GM12878 (cell line): ENCODE results near the gene TMEM235. TPM values are rescaled to one million over a fixed set of nuclear protein-coding genes. Genes with fewer than 3 reads are reported as not detected.
A peak's percentile ranks its signal among the peaks of the same experiment; 100 is the strongest.

Source experiments
- ATF3 ChIP-seq: IDR thresholded peaks from 2 replicates; pipeline ENCODE4 v1.6.1; 2011; ENCODE audit warnings: low read depth, mild to moderate bottlenecking, low read length, moderate library complexity, borderline replicate concordance; ENCODE audit errors: extremely low read depth
- BCL11A ChIP-seq: IDR thresholded peaks from 2 replicates; pipeline ENCODE4 v1.6.1; 2011; ENCODE audit warnings: low read depth, low read length
- CHD2 ChIP-seq: IDR thresholded peaks from 2 replicates; pipeline ENCODE4 v1.6.1; 2011; ENCODE audit warnings: low read depth, low read length, improper control_type of control experiment, borderline replicate concordance
- CREB1 ChIP-seq: IDR thresholded peaks from 2 replicates; pipeline ENCODE4 v1.6.1; 2012; ENCODE audit warnings: low read depth, mild to moderate bottlenecking, inconsistent platforms
- CREM ChIP-seq: IDR thresholded peaks from 2 replicates; pipeline ENCODE4 v1.6.1; 2014; ENCODE audit warnings: antibody characterized with exemption, low read depth
- DPF2 ChIP-seq: fragments of 450-650 bp; IDR thresholded peaks from 2 replicates; pipeline ENCODE4 v1.6.1; 2017; ENCODE audit warnings: mild to moderate bottlenecking
- E2F4 ChIP-seq: IDR thresholded peaks from 2 replicates; pipeline ENCODE4 v1.6.1; 2012; ENCODE audit warnings: low read depth, low read length, improper control_type of control experiment
- ETV6 ChIP-seq, 2 experiments: fragments of 450-650 bp in 1 of 2; IDR thresholded peaks in 1 of 2; conservative IDR thresholded peaks in 1 of 2; 2 replicates each; pipeline ENCODE4 v1.6.1; 2014; ENCODE audit warnings: antibody characterized with exemption in 1 of 2, borderline replicate concordance in 1 of 2, low read depth in 1 of 2, mild to moderate bottlenecking in 1 of 2, moderate library complexity in 1 of 2
- EZH2 ChIP-seq: IDR thresholded peaks from 2 replicates; pipeline ENCODE4 v1.6.1; 2012; ENCODE audit warnings: low read depth, mild to moderate bottlenecking, control low read depth, inconsistent platforms, low read length, borderline replicate concordance; ENCODE audit not compliant: control insufficient read depth
- HCFC1 ChIP-seq: fragments of 150-350 bp; IDR thresholded peaks from 2 replicates; pipeline ENCODE4 v1.6.1; 2014; ENCODE audit warnings: low read length
- HDAC2 ChIP-seq: fragments of 200-600 bp; sonication (generic); IDR thresholded peaks from 2 replicates; pipeline ENCODE4 v1.6.1; 2017
- IRF3 ChIP-seq: fragments of 450-650 bp; IDR thresholded peaks from 2 replicates; pipeline ENCODE4 v1.6.1; 2014; ENCODE audit warnings: mild to moderate bottlenecking
- LARP7 ChIP-seq: fragments of 450-650 bp; IDR thresholded peaks from 2 replicates; pipeline ENCODE4 v1.6.1; 2017; ENCODE audit warnings: mild to moderate bottlenecking
- MXI1 ChIP-seq: fragments of 150-350 bp; IDR thresholded peaks from 2 replicates; pipeline ENCODE4 v1.6.1; 2011; ENCODE audit warnings: low read depth, mild to moderate bottlenecking, inconsistent platforms, low read length, improper control_type of control experiment
- NFIC ChIP-seq: IDR thresholded peaks from 2 replicates; pipeline ENCODE4 v1.6.1; 2012; ENCODE audit warnings: low read depth, mild to moderate bottlenecking, inconsistent platforms, low read length, moderate library complexity
- NKRF ChIP-seq: fragments of 450-650 bp; conservative IDR thresholded peaks from 2 replicates; pipeline ENCODE4 v1.6.1; 2017; ENCODE audit warnings: mild to moderate bottlenecking, moderate library complexity
- POLR2A ChIP-seq: IDR thresholded peaks from 2 replicates; pipeline ENCODE4 v1.6.1; 2011; ENCODE audit warnings: low read depth, mild to moderate bottlenecking, low read length
- POU2F2 ChIP-seq: IDR thresholded peaks from 3 replicates; pipeline ENCODE4 v1.6.1; 2011; ENCODE audit warnings: low read depth, mild to moderate bottlenecking, low read length, borderline replicate concordance
- SRF ChIP-seq, 2 experiments: IDR thresholded peaks; 2 replicates each; pipeline ENCODE4 v1.6.1; 2011; ENCODE audit warnings: low read depth in 2 of 2, low read length in 2 of 2, mild to moderate bottlenecking in 1 of 2, moderate library complexity in 1 of 2
- SUPT20H ChIP-seq: IDR thresholded peaks from 2 replicates; pipeline ENCODE4 v1.6.1; 2011; ENCODE audit warnings: low read depth, mild to moderate bottlenecking, low read length, moderate library complexity, borderline replicate concordance; ENCODE audit not compliant: control insufficient read depth
- TAF1 ChIP-seq: IDR thresholded peaks from 2 replicates; pipeline ENCODE4 v1.6.1; 2011; ENCODE audit warnings: mild to moderate bottlenecking, low read depth, low read length, borderline replicate concordance
- TBL1XR1 ChIP-seq: IDR thresholded peaks from 2 replicates; pipeline ENCODE4 v1.6.1; 2012; ENCODE audit warnings: low read depth, low read length, improper control_type of control experiment
- USF1 ChIP-seq: IDR thresholded peaks from 2 replicates; pipeline ENCODE4 v1.6.1; 2011; ENCODE audit warnings: borderline replicate concordance, low read depth, mild to moderate bottlenecking, moderate library complexity, mixed read lengths, low read length; ENCODE audit not compliant: insufficient read depth; ENCODE audit errors: extremely low read length
- USF2 ChIP-seq: IDR thresholded peaks from 2 replicates; pipeline ENCODE4 v1.6.1; 2011; ENCODE audit warnings: low read depth, low read length, improper control_type of control experiment, borderline replicate concordance
- ZNF217 ChIP-seq: fragments of 450-650 bp; IDR thresholded peaks from 2 replicates; pipeline ENCODE4 v1.6.1; 2017; ENCODE audit warnings: antibody characterized with exemption, mild to moderate bottlenecking
- polyA plus RNA-seq, 11 experiments: library from polyadenylated mRNA; depleted of rRNA in 4 of 11; unstranded in 6 of 11; stranded (reverse) in 5 of 11; fragments of >200 nt; fragmentation: Nextera tagmentation in 4 of 11; fragmentation: Illumina TruSeq in 1 of 11; extraction: Ambion mirVana in 4 of 11; extraction: Trizol in 1 of 11; gene quantifications; 1 replicate in 1 of 11; 2 replicates in 10 of 11; pipeline versions ENCODE4 v1.2.1 to v1.2.3, GENCODE V29; 2011 to 2016; ENCODE audit warnings: inconsistent platforms in 2 of 11, missing spikeins in 2 of 11, low read depth in 1 of 11
- total RNA-seq, 4 experiments: library from RNA; depleted of rRNA in 3 of 4; stranded (reverse); fragments of >200 nt in 3 of 4; fragmentation: Illumina TruSeq in 1 of 4; extraction: Trizol in 1 of 4; gene quantifications; 2 replicates each; pipeline versions ENCODE4 v1.2.1 to v1.2.3, GENCODE V29; 2013 to 2021

TMEM235 gene
- total and polyA plus RNA-seq, 10 of the 15 experiments (the other 5 are each of a cell fraction or from before 2014, with no cell fraction given), result not detected

GRCh38 chr17:78214016-78214705 is 17.3 kb upstream of the TMEM235 start, which contains the start of gene BIRC5 (continued):
- TF ChIP-seq NKRF (peak; percentile 100), USF1 (no peak), TBL1XR1 (peak; percentile 43; the same call in 1 of the 2 replicates), HDAC2 (peak; percentile 97), CREM (peak; percentile 76), NFIC (no peak), USF2 (no peak), IRF3 (no peak), ETV6 (conservative IDR thresholded peaks at IDR 0.05 in 1 of 2, IDR thresholded peaks at IDR 0.05 in 1 of 2; ENCODE audit: borderline replicate concordance in 1 of 2, low read depth in 1 of 2) (no peak), TAF1 (peak; percentile 39; the same call in 1 of the 2 replicates), SUPT20H (no peak), LARP7 (peak; percentile 84), ATF3 (peak; percentile 48; the same call in 1 of the 2 replicates), POLR2A (peak; percentile 76), EZH2 (no peak), POU2F2 (peak; percentile 59; the same call in 1 of the 3 replicates), E2F4 (peak; percentile 97), SRF (IDR thresholded peaks at IDR 0.05; ENCODE audit: low read depth in 2 of 2, low read length in 2 of 2) (peak in 1 of 2 experiments; percentile 78; a peak in 1 of 4 replicates), ZNF217 (no peak), BCL11A (no peak), CREB1 (peak; percentile 80), HCFC1 (peak; percentile 96), CHD2 (peak; percentile 74), MXI1 (peak; percentile 99), DPF2 (peak; percentile 58; the same call in 1 of the 2 replicates)
